HL-60 (cell line): ENCODE measurements around the gene PLVAP.

Source experiments
- DNase-seq, 2 experiments: peaks; one replicate each; pipeline ENCODE4 v3.0.0-alpha.2; 2010 to 2020; ENCODE audit warnings: low read depth in 1 of 2, low spot score in 1 of 2
- H3K27ac ChIP-seq: fragments of 250-450 bp; sonication (Bioruptor Pico); replicated peaks from 2 replicates; pipeline ENCODE4 v1.5.1; 2020; ENCODE audit warnings: mild to moderate bottlenecking, moderate library complexity
- H3K27me3 ChIP-seq: fragments of 250-450 bp; sonication (Bioruptor Pico); 2 replicates; pipeline ENCODE4 v1.5.1; 2021; ENCODE audit warnings: mild to moderate bottlenecking, moderate library complexity; ENCODE audit not compliant: insufficient read depth, poor library complexity, severe bottlenecking
- H3K4me3 ChIP-seq: replicated peaks from 2 replicates; pipeline ENCODE4 v1.5.1; 2011; ENCODE audit warnings: mild to moderate bottlenecking, control low read depth, low read length; ENCODE audit not compliant: insufficient read depth
- GABPA ChIP-seq: IDR thresholded peaks from 2 replicates; pipeline ENCODE4 v1.6.1; 2012; ENCODE audit warnings: low read depth
- POLR2AphosphoS5 ChIP-seq: IDR thresholded peaks from 2 replicates; pipeline ENCODE4 v1.6.1; 2012; ENCODE audit warnings: low read depth
- REST ChIP-seq: IDR thresholded peaks from 2 replicates; pipeline ENCODE4 v1.6.1; 2012; ENCODE audit warnings: low read depth; ENCODE audit not compliant: insufficient replicate concordance
- SPI1 ChIP-seq: IDR thresholded peaks from 2 replicates; pipeline ENCODE4 v1.6.1; 2012; ENCODE audit warnings: low read depth, mild to moderate bottlenecking, borderline replicate concordance
- TF ChIP-seq, protein P1 (sequence below): IDR thresholded peaks from one replicate; pipeline ENCODE4 v1.5.1; 2011; ENCODE audit warnings: low read length, control low read depth, inconsistent platforms; ENCODE audit not compliant: insufficient read depth

The PLVAP gene

DNA sequence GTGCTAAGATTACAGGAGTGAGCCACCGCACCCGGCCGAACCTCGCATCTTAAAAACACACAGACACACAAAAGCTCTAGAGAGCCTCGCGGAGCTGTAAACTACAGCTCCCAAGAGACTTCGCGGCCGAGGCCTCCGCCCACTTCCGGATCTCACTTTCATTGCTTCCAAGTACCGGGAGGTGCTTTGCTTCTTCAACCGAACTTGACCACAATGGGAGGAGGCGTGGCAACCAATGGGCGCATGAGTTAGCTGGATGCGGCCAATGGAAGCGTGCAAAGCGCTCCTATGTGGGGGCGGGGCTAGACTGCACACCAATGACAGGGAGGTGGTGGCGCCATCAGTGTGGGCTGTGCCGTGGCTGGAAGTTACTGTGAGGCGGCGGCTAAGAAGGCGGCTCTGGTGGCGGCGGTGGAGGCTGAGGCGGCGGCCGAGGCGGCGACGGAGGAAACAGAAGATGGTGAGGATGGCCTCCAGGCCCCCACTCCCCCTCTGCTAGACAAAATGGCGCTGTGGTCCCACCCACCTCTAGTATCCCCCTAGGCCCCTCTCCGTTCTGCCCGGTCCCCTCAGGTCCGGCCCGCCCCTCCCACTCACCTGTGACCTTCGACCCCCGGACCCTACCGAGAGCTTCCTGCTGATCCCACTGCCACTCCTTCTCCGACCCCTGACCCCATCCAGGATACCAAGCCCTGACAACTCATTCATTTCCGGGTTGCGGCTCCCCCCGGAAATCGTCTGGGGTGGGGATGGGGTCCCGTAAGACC is 67.8 kb downstream of the PLVAP start, which contains the start of gene DDA1:
TSS of gene DDA1 (plus strand) at position 366 of the 767 bp plus-strand sequence. CDS start at position 458, 92 bp downstream.
- peak; percentile 100 for DNase-seq
- Histone ChIP-seq H3K4me3 (peak within 1 kb of the TSS; percentile 98), H3K27ac (peak within 1 kb of the TSS; percentile 64), H3K27me3 (no peaks in the 10 kb centered on the region)
- peak; percentile 21; the same call in 1 of the 2 replicates for TF ChIP-seq SPI1
- TF ChIP-seq GABPA, result peak; percentile 85
- TF ChIP-seq POLR2AphosphoS5, result peak; percentile 68; the same call in 1 of the 2 replicates
- TF ChIP-seq, protein P1, sequence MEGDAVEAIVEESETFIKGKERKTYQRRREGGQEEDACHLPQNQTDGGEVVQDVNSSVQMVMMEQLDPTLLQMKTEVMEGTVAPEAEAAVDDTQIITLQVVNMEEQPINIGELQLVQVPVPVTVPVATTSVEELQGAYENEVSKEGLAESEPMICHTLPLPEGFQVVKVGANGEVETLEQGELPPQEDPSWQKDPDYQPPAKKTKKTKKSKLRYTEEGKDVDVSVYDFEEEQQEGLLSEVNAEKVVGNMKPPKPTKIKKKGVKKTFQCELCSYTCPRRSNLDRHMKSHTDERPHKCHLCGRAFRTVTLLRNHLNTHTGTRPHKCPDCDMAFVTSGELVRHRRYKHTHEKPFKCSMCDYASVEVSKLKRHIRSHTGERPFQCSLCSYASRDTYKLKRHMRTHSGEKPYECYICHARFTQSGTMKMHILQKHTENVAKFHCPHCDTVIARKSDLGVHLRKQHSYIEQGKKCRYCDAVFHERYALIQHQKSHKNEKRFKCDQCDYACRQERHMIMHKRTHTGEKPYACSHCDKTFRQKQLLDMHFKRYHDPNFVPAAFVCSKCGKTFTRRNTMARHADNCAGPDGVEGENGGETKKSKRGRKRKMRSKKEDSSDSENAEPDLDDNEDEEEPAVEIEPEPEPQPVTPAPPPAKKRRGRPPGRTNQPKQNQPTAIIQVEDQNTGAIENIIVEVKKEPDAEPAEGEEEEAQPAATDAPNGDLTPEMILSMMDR, result no peak

DNA sequence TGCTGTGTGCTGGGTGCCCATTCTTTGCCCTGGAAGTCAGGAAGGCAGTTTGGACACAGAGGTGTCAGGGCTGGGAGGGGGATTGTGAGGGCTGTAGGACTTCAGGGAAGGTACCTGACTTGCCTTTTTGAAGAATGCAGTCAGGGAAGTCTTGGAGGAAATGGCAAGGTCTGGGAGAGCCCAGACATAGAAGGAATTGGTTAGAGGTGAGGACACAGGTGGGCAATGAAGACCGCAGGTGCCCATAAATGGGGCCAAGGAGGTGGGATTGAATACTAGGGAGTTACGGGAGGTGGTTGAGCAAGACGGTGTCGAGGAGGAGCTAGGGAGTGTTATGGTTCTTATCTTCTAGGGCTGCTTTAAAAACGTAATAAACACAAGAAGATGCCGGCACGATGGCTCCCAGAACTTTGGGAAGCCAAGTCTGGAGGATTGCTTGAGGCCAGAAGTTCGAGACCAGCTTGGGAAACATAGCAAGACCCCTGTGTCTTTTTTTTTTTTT is 69.2 kb downstream of the PLVAP start:
- H3K4me3 ChIP-seq, result no peak overlapping the region
- H3K27ac ChIP-seq, result no peak overlapping the region
- TF ChIP-seq, protein P1, result no peak
- TF ChIP-seq SPI1 (no peak), REST (no peak), POLR2AphosphoS5 (no peak), GABPA (no peak)
- DNase-seq, result no peak
- no peaks in the 10 kb centered on the region for H3K27me3 ChIP-seq

GRCh38 chr19:17306285-17306714 is 70.8 kb downstream of the PLVAP start:
- no peaks in the 10 kb centered on the region for H3K27me3 ChIP-seq
- peak overlapping the region; percentile 86 for H3K27ac ChIP-seq
- TF ChIP-seq GABPA (no peak), REST (no peak), SPI1 (no peak)
- TF ChIP-seq, protein P1, result no peak
- peak overlapping the region; percentile 78 for H3K4me3 ChIP-seq
- DNase-seq, result no peak
